K562 (cell line): Measurements from ENCODE around the gene DPM1. TPM values are rescaled to one million over a fixed set of nuclear protein-coding genes. Genes with fewer than 3 reads are reported as not detected.

Experiments used
- ATAC-seq: fragments of 200-7000 bp; cut with Tn5 transposase; 3 replicates; pipeline ENCODE4 v1.9.1; 2020; ENCODE audit warnings: moderate library complexity
- BruUV-seq: library from RNA; stranded (reverse); fragments of 400-500 nt; replicated peaks from 2 replicates; lab custom pipeline; 2021; lab: Mats Ljungman, UMichigan
- CTCF ChIA-PET: fragments of 300-600 bp; formaldehyde crosslinking; extraction: SDS; loops from one replicate; lab custom pipeline; 2021; ENCODE audit warnings: low intra/inter-chr PET ratio; lab: Yijun Ruan, JAX
- POLR2A ChIA-PET: fragments of 300-600, 350-650 bp; sonication (Branson Sonifier 250); formaldehyde crosslinking; extraction: SDS; loops from one replicate; lab custom pipeline; 2021; ENCODE audit warnings: antibody characterized with exemption, inconsistent platforms; lab: Yijun Ruan, JAX
- DNase-seq, 4 experiments: peaks; one replicate each; pipeline versions ENCODE4 v3.0.0 to v3.0.0-alpha.2; 2011 to 2018; ENCODE audit warnings: low spot score in 3 of 4, mixed read lengths in 3 of 4; ENCODE audit errors: extremely low read depth in 1 of 4
- FAIRE-seq: peaks from 2 replicates; lab custom pipeline; 2011; peaks lifted over from hg19 to GRCh38; lab: Jason Lieb, UNC
- H2AFZ ChIP-seq: 2 replicates; pipeline ENCODE4 v1.6.0; 2011; ENCODE audit warnings: low read depth, low read length, control low read depth, inconsistent platforms
- H3K27ac ChIP-seq: fragments of 200-600 bp; 3 replicates; pipeline ENCODE4 v1.8.0; 2011; ENCODE audit warnings: low read depth, mild to moderate bottlenecking, control low read depth, inconsistent platforms, low read length, moderate library complexity, mixed read lengths; ENCODE audit errors: extremely low read depth
- H3K27me3 ChIP-seq, 2 experiments: fragments of 300-600 bp in 1 of 2; 2 replicates in 1 of 2; 3 replicates in 1 of 2; pipeline versions ENCODE4 v1.6.0 to v1.8.0; 2011; ENCODE audit warnings: inconsistent platforms in 2 of 2, low read length in 2 of 2, mild to moderate bottlenecking in 1 of 2, mixed read lengths in 1 of 2, moderate library complexity in 1 of 2; ENCODE audit not compliant: control insufficient read depth in 2 of 2, insufficient read depth in 2 of 2
- H3K36me3 ChIP-seq: fragments of 300-600 bp; 3 replicates; pipeline ENCODE4 v1.8.0; 2011; ENCODE audit warnings: mild to moderate bottlenecking, low read length, inconsistent platforms; ENCODE audit not compliant: control insufficient read depth, insufficient read depth
- H3K4me1 ChIP-seq, 2 experiments: fragments of 200-600 bp in 1 of 2; replicated peaks in 1 of 2; 2 replicates in 1 of 2; 3 replicates in 1 of 2; pipeline versions ENCODE4 v1.5.1 to v1.8.0; 2011; ENCODE audit warnings: inconsistent platforms in 2 of 2, low read length in 2 of 2, mild to moderate bottlenecking in 1 of 2, mixed read lengths in 1 of 2, moderate library complexity in 1 of 2; ENCODE audit not compliant: control insufficient read depth in 2 of 2, insufficient read depth in 2 of 2
- H3K4me2 ChIP-seq: 2 replicates; pipeline ENCODE4 v1.6.1; 2011; ENCODE audit warnings: low read length, control low read depth, inconsistent platforms, mixed read lengths; ENCODE audit not compliant: insufficient read depth
- H3K4me3 ChIP-seq: fragments of 200-600 bp; sonication (generic), shearing (Covaris generic); 2 replicates; pipeline ENCODE4 v1.5.1; 2016; ENCODE audit warnings: control low read depth, inconsistent platforms
- H3K79me2 ChIP-seq: fragments of 200-600 bp; 3 replicates; pipeline ENCODE4 v1.8.0; 2011; ENCODE audit warnings: low read length, inconsistent platforms; ENCODE audit not compliant: control insufficient read depth, insufficient read depth
- H3K9ac ChIP-seq, 2 experiments: 2 replicates each; pipeline versions ENCODE4 v1.6.0 to v1.6.1; 2011; ENCODE audit warnings: low read depth in 2 of 2, low read length in 2 of 2, control low read depth in 1 of 2, inconsistent platforms in 1 of 2, mild to moderate bottlenecking in 1 of 2, mixed read lengths in 1 of 2; ENCODE audit not compliant: insufficient read depth in 1 of 2
- H3K9me1 ChIP-seq: one replicate; pipeline ENCODE4 v1.6.0; 2011; ENCODE audit warnings: inconsistent platforms, mild to moderate bottlenecking, low read length, moderate library complexity; ENCODE audit not compliant: control insufficient read depth, insufficient read depth
- H3K9me3 ChIP-seq: replicated peaks from 2 replicates; pipeline ENCODE4 v1.5.1; 2011; ENCODE audit warnings: low read depth, low read length, inconsistent platforms; ENCODE audit not compliant: control insufficient read depth, insufficient read depth
- H4K20me1 ChIP-seq: replicated peaks from 2 replicates; pipeline ENCODE4 v1.6.1; 2011; ENCODE audit warnings: low read length, inconsistent platforms, mixed read lengths; ENCODE audit not compliant: control insufficient read depth, insufficient read depth
- E4F1 ChIP-seq: fragments of 250-450 bp; sonication (Bioruptor Pico); IDR thresholded peaks from 2 replicates; pipeline ENCODE4 v1.5.0; 2021; ENCODE audit warnings: mild to moderate bottlenecking, borderline replicate concordance
- MYC ChIP-seq, 2 experiments: fragments of 250-450 bp in 1 of 2; sonication (Bioruptor Pico) in 1 of 2; IDR thresholded peaks; 2 replicates each; pipeline versions ENCODE4 v1.5.1 to v1.6.1; 2012 to 2021; ENCODE audit warnings: low read depth in 2 of 2, borderline replicate concordance in 1 of 2, improper control_type of control experiment in 1 of 2, low read length in 1 of 2, mild to moderate bottlenecking in 1 of 2, moderate library complexity in 1 of 2
- PRMT5 ChIP-seq: sonication (generic); formaldehyde crosslinking; IDR thresholded peaks from 2 replicates; pipeline ENCODE4 v1.5.0; 2020; ENCODE audit warnings: missing genetic modification reagents
- WGBS: fragments of 100-300 bp; shearing (Covaris generic); methylation state at CpG from one replicate; pipeline ENCODE4 v1.1.6; 2016; ENCODE audit warnings: low coverage, mixed read lengths; ENCODE audit not compliant: insufficient coverage; ENCODE audit errors: missing lambda C conversion rate; 5-methylcytosine and 5-hydroxymethylcytosine counted together
- in situ Hi-C: fragments of 300-500 bp; cut with MboI; formaldehyde crosslinking; loops from 4 replicates; pipeline ENCODE4 v1.15.0; 2018; ENCODE audit warnings: inconsistent platforms, mixed read lengths
- intact Hi-C: fragments of 100-400 bp; cut with micrococcal nuclease; formaldehyde crosslinking; loops from 2 replicates; pipeline ENCODE4 v1.14.2; 2022
- polyA plus RNA-seq, 8 experiments: library from polyadenylated mRNA; depleted of rRNA in 4 of 8; stranded (reverse) in 5 of 8; unstranded in 3 of 8; fragments of >200 nt; fragmentation: Nextera tagmentation in 2 of 8; fragmentation: Illumina TruSeq in 1 of 8; extraction: Ambion mirVana in 2 of 8; extraction: Trizol in 1 of 8; gene quantifications; 2 replicates each; pipeline versions ENCODE4 v1.2.1 to v1.2.3, GENCODE V29; 2011 to 2014; ENCODE audit warnings: inconsistent platforms in 1 of 8, missing spikeins in 1 of 8
- total RNA-seq, 7 experiments: library from RNA; depleted of rRNA in 6 of 7; stranded (reverse); fragments of >200 nt in 6 of 7; fragmentation: Illumina TruSeq in 2 of 7; extraction: Trizol in 2 of 7; gene quantifications; 2 replicates each; pipeline versions ENCODE4 v1.2.1 to v1.2.3, GENCODE V29; 2011 to 2021; ENCODE audit warnings: low replicate concordance in 1 of 7

DPM1 gene
- total and polyA plus RNA-seq, 9 of the 15 experiments (the other 6 are each of a cell fraction or from before 2014, with no cell fraction given): 75.2 to 190 (median 153) TPM

- Histone ChIP-seq H3K9me3 (no peaks in the 10 kb centered on the region), H3K4me1 (0 out of 5 replicates have a peak, but pooled peaks cover 0 to 5% of the 10 kb centered on the region in 2 experiments), H3K4me3 (no peak overlapping the region), H3K4me2 (no peak overlapping the region), H3K27ac (no peak overlapping the region), H2AFZ (no peak overlapping the region), H4K20me1 (no peaks in the 10 kb centered on the region; the same call in 1 of the 2 replicates), H3K79me2 (no peaks in the 10 kb centered on the region), H3K36me3 (no peaks in the 10 kb centered on the region)
- ChIA-PET CTCF (no interaction called here), POLR2A (no interaction called here)
- WGBS: 4% methylated on average over 5 of the region's 5 CpGs
- BruUV-seq: no TSS peak
- FAIRE-seq: no peak
- no peak for ATAC-seq
- TF ChIP-seq MYC (IDR thresholded peaks at IDR 0.05; ENCODE audit: low read depth, low read length) (no peak), MYC (CRISPR knock-in tag; IDR thresholded peaks at IDR 0.05; ENCODE audit: borderline replicate concordance, low read depth) (no peak), E4F1 (CRISPR knock-in tag) (no peak), PRMT5 (CRISPR knock-in tag) (no peak)
- TF ChIP-seq, all 486 proteins: peak for 0
- H3K9me1 ChIP-seq: no peaks in the 10 kb centered on the region
- no peak for DNase-seq
- intact Hi-C loops: no loop called here
- H3K9ac ChIP-seq: no peak overlapping the region
- in situ Hi-C loops: loop anchor here (25.0 kb wide), 1 partner anchor 1092 kb away; no protein-coding TSS in a partner anchor
- peaks cover 11 to 45% of the 10 kb centered on the region in 2 experiments; a peak in 4 of 5 replicates for H3K27me3 ChIP-seq
Observed at GRCh38 chr20:50995506-50995905, 37.2 kb upstream of the DPM1 start.
